Measurements from ENCODE around the gene TCIRG1. TPM values are rescaled to one million over a fixed set of nuclear protein-coding genes. Genes with fewer than 3 reads are reported as not detected.

TCIRG1 gene
- total and polyA plus RNA-seq, 4 donors = 32.2 to 96.1 (median 44.5) TPM

DNA sequence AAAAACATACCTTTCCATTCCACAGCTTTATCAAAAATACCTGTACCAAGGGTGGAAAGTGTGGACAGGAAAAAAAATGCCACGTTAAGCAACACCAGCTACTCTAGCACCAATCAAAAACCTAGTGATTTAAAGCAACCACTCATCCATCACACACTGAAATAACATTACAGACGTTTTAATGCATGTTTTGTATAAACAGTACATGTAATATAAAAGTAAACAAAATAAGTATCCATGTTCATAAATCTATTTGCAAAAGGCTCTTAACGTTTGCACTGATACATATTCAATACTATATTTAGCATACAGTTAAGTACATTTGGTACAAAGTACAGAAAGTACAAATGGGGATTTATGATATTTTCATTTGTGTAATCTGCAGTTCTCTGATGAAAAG is 43.7 kb downstream of the TCIRG1 start:
- no peak overlapping the region for H3K27ac ChIP-seq (ENCODE audit: low read depth in 1 of 2, low read length in 2 of 2)
- 34% methylated on average over 3 of the region's 3 CpGs for WGBS
- H3K27me3 ChIP-seq (ENCODE audit: control insufficient read depth in 4 of 4, insufficient read depth in 4 of 4, low read length in 3 of 4) = no peaks in the 10 kb centered on the region
- H3K9me3 ChIP-seq (ENCODE audit: control insufficient read depth in 4 of 4, low read length in 3 of 4) = no peaks in the 10 kb centered on the region
- no peak for DNase-seq (ENCODE audit: low spot score)
- no peak overlapping the region for H3K9ac ChIP-seq (ENCODE audit: low read depth in 1 of 2, low read length in 2 of 2)
- TF ChIP-seq NR2F2 (IDR thresholded peaks at IDR 0.05) = no peak
- TF ChIP-seq RXRA (IDR thresholded peaks at IDR 0.05) = no peak
- TF ChIP-seq HNF4G (IDR thresholded peaks at IDR 0.05) = peak; percentile 11
- TF ChIP-seq SP1 (IDR thresholded peaks at IDR 0.05) = no peak
- H3K36me3 ChIP-seq (ENCODE audit: control insufficient read depth in 4 of 4, insufficient read depth in 3 of 4, low read depth in 1 of 4, low read length in 3 of 4) = peaks cover 3 to 7% (median 4%) of the 10 kb centered on the region in 4 donors
- H3K4me1 ChIP-seq (ENCODE audit: control insufficient read depth in 4 of 4, insufficient read depth in 4 of 4, low read length in 3 of 4) = peaks cover 0 to 14% (median 8%) of the 10 kb centered on the region in 4 donors
- H3K4me3 ChIP-seq (ENCODE audit: low read depth in 1 of 3, low read length in 3 of 3) = no peak overlapping the region

DNA sequence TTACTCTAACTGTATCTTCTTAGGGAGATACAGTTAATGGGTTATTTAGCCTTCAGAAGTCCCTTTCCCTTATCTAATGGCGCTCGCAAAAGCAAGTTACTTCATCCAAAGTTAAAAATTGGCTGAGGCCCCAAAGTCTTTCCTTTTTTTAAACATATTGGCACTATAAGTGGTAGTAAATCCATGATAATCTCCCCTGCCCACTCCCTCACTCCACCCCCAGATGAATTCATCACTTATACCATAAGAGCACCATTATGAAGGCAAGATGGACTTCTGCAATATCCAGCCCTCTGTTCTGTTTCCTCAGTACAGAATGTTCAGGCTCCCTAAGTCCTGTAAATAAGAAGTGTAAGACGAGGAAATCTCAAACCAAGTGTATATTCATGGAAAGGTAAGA is 44.7 kb downstream of the TCIRG1 start:
- TF ChIP-seq, protein P1, sequence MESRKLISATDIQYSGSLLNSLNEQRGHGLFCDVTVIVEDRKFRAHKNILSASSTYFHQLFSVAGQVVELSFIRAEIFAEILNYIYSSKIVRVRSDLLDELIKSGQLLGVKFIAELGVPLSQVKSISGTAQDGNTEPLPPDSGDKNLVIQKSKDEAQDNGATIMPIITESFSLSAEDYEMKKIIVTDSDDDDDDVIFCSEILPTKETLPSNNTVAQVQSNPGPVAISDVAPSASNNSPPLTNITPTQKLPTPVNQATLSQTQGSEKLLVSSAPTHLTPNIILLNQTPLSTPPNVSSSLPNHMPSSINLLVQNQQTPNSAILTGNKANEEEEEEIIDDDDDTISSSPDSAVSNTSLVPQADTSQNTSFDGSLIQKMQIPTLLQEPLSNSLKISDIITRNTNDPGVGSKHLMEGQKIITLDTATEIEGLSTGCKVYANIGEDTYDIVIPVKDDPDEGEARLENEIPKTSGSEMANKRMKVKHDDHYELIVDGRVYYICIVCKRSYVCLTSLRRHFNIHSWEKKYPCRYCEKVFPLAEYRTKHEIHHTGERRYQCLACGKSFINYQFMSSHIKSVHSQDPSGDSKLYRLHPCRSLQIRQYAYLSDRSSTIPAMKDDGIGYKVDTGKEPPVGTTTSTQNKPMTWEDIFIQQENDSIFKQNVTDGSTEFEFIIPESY (IDR thresholded peaks at IDR 0.05) = no peak
- TF ChIP-seq GABPA (IDR thresholded peaks at IDR 0.05 in 1 of 2, conservative IDR thresholded peaks at IDR 0.05 in 1 of 2) (no peak), EGR1 (IDR thresholded peaks at IDR 0.05; ENCODE audit: low read depth in 2 of 2) (no peak), JUND (IDR thresholded peaks at IDR 0.05) (no peak), HNF4G (IDR thresholded peaks at IDR 0.05) (no peak)
- no peak for DNase-seq (ENCODE audit: low spot score)
- Histone ChIP-seq H3K4me1 (ENCODE audit: control insufficient read depth in 4 of 4, insufficient read depth in 4 of 4, low read length in 3 of 4) (peaks cover 0 to 10% (median 5%) of the 10 kb centered on the region in 4 donors), H3K9ac (ENCODE audit: low read depth in 1 of 2, low read length in 2 of 2) (no peak overlapping the region), H3K27ac (ENCODE audit: low read depth in 1 of 2, low read length in 2 of 2) (no peak overlapping the region), H3K9me3 (ENCODE audit: control insufficient read depth in 4 of 4, low read length in 3 of 4) (no peaks in the 10 kb centered on the region), H3K4me3 (ENCODE audit: low read depth in 1 of 3, low read length in 3 of 3) (no peak overlapping the region), H3K27me3 (ENCODE audit: control insufficient read depth in 4 of 4, insufficient read depth in 4 of 4, low read length in 3 of 4) (no peaks in the 10 kb centered on the region), H3K36me3 (ENCODE audit: control insufficient read depth in 4 of 4, insufficient read depth in 3 of 4, low read depth in 1 of 4, low read length in 3 of 4) (peaks cover 3 to 6% (median 4%) of the 10 kb centered on the region in 4 donors)
- 74% methylated on average over 3 of the region's 3 CpGs for WGBS

DNA sequence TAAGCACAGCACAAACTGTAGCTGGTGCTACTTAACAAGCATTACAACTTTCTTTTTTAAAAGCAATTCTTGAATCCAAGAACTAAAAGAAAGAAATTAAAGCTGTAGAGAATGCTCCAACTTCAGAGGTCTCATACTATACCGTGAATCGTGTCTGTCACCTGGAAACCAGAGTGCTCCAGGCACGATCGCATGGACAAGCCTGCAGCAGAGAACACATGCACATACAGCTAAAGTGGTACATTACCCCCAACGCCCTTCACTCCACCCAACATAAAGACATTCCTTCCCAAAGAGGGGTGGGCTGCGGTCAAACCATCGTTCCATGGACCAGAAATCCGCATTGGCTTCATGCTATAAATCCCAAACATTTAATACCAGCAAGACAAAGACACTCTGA is 50.9 kb downstream of the TCIRG1 start:
- H3K27me3 ChIP-seq (ENCODE audit: control insufficient read depth in 4 of 4, insufficient read depth in 4 of 4, low read length in 3 of 4) = no peaks in the 10 kb centered on the region
- WGBS = 92% methylated on average over 8 of the region's 8 CpGs
- H3K36me3 ChIP-seq (ENCODE audit: control insufficient read depth in 4 of 4, insufficient read depth in 3 of 4, low read depth in 1 of 4, low read length in 3 of 4) = peaks cover 0 to 2% (median under 1%) of the 10 kb centered on the region in 4 donors
- peaks cover 0 to 6% (median 1%) of the 10 kb centered on the region in 4 donors for H3K4me1 ChIP-seq (ENCODE audit: control insufficient read depth in 4 of 4, insufficient read depth in 4 of 4, low read length in 3 of 4)
- DNase-seq (ENCODE audit: low spot score) = no peak
- H3K27ac ChIP-seq (ENCODE audit: low read depth in 1 of 2, low read length in 2 of 2) = no peak overlapping the region
- TF ChIP-seq RAD21 (IDR thresholded peaks at IDR 0.05) (no peak), EGR1 (IDR thresholded peaks at IDR 0.05; ENCODE audit: low read depth in 2 of 2) (no peak), SP1 (IDR thresholded peaks at IDR 0.05) (no peak), HNF4G (IDR thresholded peaks at IDR 0.05) (no peak), HNF4A (conservative IDR thresholded peaks at IDR 0.05) (no peak), FOXA2 (IDR thresholded peaks at IDR 0.05) (no peak)
- no peak overlapping the region for H3K9ac ChIP-seq (ENCODE audit: low read depth in 1 of 2, low read length in 2 of 2)
- no peak overlapping the region for H3K4me3 ChIP-seq (ENCODE audit: low read depth in 1 of 3, low read length in 3 of 3)
- no peaks in the 10 kb centered on the region for H3K9me3 ChIP-seq (ENCODE audit: control insufficient read depth in 4 of 4, low read length in 3 of 4)

DNA sequence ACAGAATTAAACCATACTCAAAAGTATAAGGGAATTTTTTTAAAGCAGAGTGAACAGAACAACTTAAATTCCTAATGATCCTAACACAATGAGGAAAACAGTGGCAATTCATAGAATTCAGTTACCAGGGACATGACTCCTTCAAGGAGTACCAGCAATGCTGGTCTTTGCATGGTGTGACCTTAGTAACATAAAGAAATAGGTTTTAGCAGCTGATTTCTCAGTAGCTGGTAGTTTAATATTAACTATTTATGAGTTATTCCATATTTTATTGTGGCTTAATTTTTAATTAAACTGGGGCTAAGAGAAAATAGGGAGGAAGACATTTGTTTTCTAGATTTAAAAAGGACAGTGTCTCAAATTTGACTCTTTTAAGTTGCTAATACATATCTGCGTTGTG is 51.5 kb downstream of the TCIRG1 start:
- Histone ChIP-seq H3K4me1 (ENCODE audit: control insufficient read depth in 4 of 4, insufficient read depth in 4 of 4, low read length in 3 of 4) (peaks cover 0 to 6% (median 1%) of the 10 kb centered on the region in 4 donors), H3K9me3 (ENCODE audit: control insufficient read depth in 4 of 4, low read length in 3 of 4) (no peaks in the 10 kb centered on the region), H3K4me3 (ENCODE audit: low read depth in 1 of 3, low read length in 3 of 3) (no peak overlapping the region), H3K27ac (ENCODE audit: low read depth in 1 of 2, low read length in 2 of 2) (no peak overlapping the region), H3K36me3 (ENCODE audit: control insufficient read depth in 4 of 4, insufficient read depth in 3 of 4, low read depth in 1 of 4, low read length in 3 of 4) (peaks cover 0 to 2% (median under 1%) of the 10 kb centered on the region in 4 donors), H3K9ac (ENCODE audit: low read depth in 1 of 2, low read length in 2 of 2) (no peak overlapping the region), H3K27me3 (ENCODE audit: control insufficient read depth in 4 of 4, insufficient read depth in 4 of 4, low read length in 3 of 4) (no peaks in the 10 kb centered on the region)
- 84% methylated on average over 1 of the region's 1 CpG for WGBS
- TF ChIP-seq, protein P2, sequence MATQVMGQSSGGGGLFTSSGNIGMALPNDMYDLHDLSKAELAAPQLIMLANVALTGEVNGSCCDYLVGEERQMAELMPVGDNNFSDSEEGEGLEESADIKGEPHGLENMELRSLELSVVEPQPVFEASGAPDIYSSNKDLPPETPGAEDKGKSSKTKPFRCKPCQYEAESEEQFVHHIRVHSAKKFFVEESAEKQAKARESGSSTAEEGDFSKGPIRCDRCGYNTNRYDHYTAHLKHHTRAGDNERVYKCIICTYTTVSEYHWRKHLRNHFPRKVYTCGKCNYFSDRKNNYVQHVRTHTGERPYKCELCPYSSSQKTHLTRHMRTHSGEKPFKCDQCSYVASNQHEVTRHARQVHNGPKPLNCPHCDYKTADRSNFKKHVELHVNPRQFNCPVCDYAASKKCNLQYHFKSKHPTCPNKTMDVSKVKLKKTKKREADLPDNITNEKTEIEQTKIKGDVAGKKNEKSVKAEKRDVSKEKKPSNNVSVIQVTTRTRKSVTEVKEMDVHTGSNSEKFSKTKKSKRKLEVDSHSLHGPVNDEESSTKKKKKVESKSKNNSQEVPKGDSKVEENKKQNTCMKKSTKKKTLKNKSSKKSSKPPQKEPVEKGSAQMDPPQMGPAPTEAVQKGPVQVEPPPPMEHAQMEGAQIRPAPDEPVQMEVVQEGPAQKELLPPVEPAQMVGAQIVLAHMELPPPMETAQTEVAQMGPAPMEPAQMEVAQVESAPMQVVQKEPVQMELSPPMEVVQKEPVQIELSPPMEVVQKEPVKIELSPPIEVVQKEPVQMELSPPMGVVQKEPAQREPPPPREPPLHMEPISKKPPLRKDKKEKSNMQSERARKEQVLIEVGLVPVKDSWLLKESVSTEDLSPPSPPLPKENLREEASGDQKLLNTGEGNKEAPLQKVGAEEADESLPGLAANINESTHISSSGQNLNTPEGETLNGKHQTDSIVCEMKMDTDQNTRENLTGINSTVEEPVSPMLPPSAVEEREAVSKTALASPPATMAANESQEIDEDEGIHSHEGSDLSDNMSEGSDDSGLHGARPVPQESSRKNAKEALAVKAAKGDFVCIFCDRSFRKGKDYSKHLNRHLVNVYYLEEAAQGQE (IDR thresholded peaks at IDR 0.05) = no peak
- TF ChIP-seq HNF4G (IDR thresholded peaks at IDR 0.05) (no peak), RXRA (IDR thresholded peaks at IDR 0.05) (no peak)
- no peak for DNase-seq (ENCODE audit: low spot score)
